ENCODE results near the gene PIEZO1.

The PIEZO1 gene

GRCh38 chr16:88742896-88743605, 42.0 kb downstream of the PIEZO1 start:
- Histone ChIP-seq H3K4me1 (ENCODE audit: control insufficient read depth, insufficient read depth, low read length) (peaks cover 5% of the 10 kb centered on the region), H3K9me3 (ENCODE audit: control insufficient read depth, low read length) (no peaks in the 10 kb centered on the region), H3K36me3 (ENCODE audit: control insufficient read depth, insufficient read depth, low read length) (no peaks in the 10 kb centered on the region), H3K9ac (ENCODE audit: low read length) (no peak overlapping the region), H3K4me3 (ENCODE audit: low read length) (no peak overlapping the region), H3K27me3 (ENCODE audit: control insufficient read depth, insufficient read depth, low read length) (no peaks in the 10 kb centered on the region)

DNA sequence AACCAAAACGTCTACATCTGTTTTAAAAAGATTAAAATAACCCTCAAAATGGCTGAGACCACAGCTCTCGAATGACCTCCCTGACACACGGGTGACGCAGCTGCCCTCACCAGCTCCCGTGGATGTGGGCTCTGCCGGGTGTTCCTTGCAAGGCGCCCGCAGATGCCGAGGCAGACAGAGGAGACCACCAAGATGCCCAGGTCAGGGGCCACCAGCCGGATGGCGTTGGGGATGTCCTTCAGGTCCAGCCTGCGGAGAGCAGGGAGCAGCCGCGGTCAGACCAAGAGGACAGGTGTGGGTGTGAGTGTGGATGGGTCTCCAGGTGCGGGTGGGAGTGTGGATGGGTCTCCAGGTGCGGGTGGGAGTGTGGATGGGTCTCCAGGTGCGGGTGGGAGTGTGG, 43.7 kb downstream of the PIEZO1 start:
- H3K9ac ChIP-seq (ENCODE audit: low read length), result no peak overlapping the region
- H3K9me3 ChIP-seq (ENCODE audit: control insufficient read depth, low read length), result no peaks in the 10 kb centered on the region
- no peaks in the 10 kb centered on the region for H3K27me3 ChIP-seq (ENCODE audit: control insufficient read depth, insufficient read depth, low read length)
- H3K36me3 ChIP-seq (ENCODE audit: control insufficient read depth, insufficient read depth, low read length), result no peaks in the 10 kb centered on the region
- peaks cover 5% of the 10 kb centered on the region for H3K4me1 ChIP-seq (ENCODE audit: control insufficient read depth, insufficient read depth, low read length)
- H3K4me3 ChIP-seq (ENCODE audit: low read length), result no peak overlapping the region

GRCh38 chr16:88740727-88741055, 44.3 kb downstream of the PIEZO1 start:
- no peaks in the 10 kb centered on the region for H3K9me3 ChIP-seq (ENCODE audit: control insufficient read depth, low read length)
- H3K4me3 ChIP-seq (ENCODE audit: low read length), result no peak overlapping the region
- no peaks in the 10 kb centered on the region for H3K27me3 ChIP-seq (ENCODE audit: control insufficient read depth, insufficient read depth, low read length)
- no peaks in the 10 kb centered on the region for H3K36me3 ChIP-seq (ENCODE audit: control insufficient read depth, insufficient read depth, low read length)
- H3K4me1 ChIP-seq (ENCODE audit: control insufficient read depth, insufficient read depth, low read length), result peaks cover 5% of the 10 kb centered on the region
- no peak overlapping the region for H3K9ac ChIP-seq (ENCODE audit: low read length)

GRCh38 chr16:88739977-88740726, 44.9 kb downstream of the PIEZO1 start:
- H3K4me1 ChIP-seq (ENCODE audit: control insufficient read depth, insufficient read depth, low read length), result peaks cover 5% of the 10 kb centered on the region
- no peaks in the 10 kb centered on the region for H3K9me3 ChIP-seq (ENCODE audit: control insufficient read depth, low read length)
- no peaks in the 10 kb centered on the region for H3K27me3 ChIP-seq (ENCODE audit: control insufficient read depth, insufficient read depth, low read length)
- no peak overlapping the region for H3K9ac ChIP-seq (ENCODE audit: low read length)
- no peaks in the 10 kb centered on the region for H3K36me3 ChIP-seq (ENCODE audit: control insufficient read depth, insufficient read depth, low read length)
- H3K4me3 ChIP-seq (ENCODE audit: low read length), result no peak overlapping the region

DNA sequence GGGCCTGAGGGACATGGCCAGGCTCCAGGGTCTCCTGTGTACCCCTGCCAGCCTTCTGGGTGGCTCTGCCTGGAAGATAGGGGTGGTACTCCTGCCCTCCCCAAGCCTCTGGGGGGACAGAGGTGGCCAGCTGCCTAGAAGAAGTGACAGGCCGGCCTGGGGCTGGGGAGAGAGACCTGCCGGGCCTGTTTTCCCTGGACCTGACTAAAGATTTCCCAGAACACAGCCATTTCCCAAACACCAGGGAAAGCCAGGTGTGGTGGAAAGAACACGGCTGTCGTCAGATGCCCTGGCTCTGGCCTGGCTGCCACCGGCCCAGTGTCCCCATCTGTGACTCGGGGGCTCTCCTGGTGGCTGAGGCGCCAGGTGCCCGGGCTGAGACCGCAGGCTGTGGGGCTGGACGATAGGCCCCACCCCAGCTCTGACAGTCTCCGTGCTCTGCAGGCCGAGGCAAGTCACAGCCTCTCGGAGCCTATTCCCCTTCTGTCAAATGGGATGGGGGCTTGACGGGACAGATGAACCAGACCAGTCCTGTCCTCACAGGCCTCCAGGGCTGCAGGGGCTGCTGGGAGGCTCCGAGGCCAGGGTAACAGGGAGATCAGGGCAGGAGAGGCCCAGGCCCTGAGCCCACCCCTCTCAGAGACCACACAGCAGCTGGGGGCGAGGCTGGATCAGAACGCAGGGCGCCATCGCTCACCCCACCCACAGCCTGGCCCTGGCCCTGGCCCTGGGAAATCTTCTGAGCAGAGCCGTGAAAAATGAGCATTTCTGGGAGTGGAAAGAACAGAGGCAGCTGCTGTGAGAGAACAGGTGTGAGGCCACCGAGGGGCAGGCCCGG, 45.7 kb downstream of the PIEZO1 start:
- no peaks in the 10 kb centered on the region for H3K27me3 ChIP-seq (ENCODE audit: control insufficient read depth, insufficient read depth, low read length)
- H3K36me3 ChIP-seq (ENCODE audit: control insufficient read depth, insufficient read depth, low read length), result no peaks in the 10 kb centered on the region
- peaks cover 5% of the 10 kb centered on the region for H3K4me1 ChIP-seq (ENCODE audit: control insufficient read depth, insufficient read depth, low read length)
- no peaks in the 10 kb centered on the region for H3K9me3 ChIP-seq (ENCODE audit: control insufficient read depth, low read length)
- H3K4me3 ChIP-seq (ENCODE audit: low read length), result no peak overlapping the region
- no peak overlapping the region for H3K9ac ChIP-seq (ENCODE audit: low read length)

GRCh38 chr16:88738151-88739084, 46.6 kb downstream of the PIEZO1 start:
- H3K36me3 ChIP-seq (ENCODE audit: control insufficient read depth, insufficient read depth, low read length), result no peaks in the 10 kb centered on the region
- H3K27me3 ChIP-seq (ENCODE audit: control insufficient read depth, insufficient read depth, low read length), result no peaks in the 10 kb centered on the region
- H3K4me1 ChIP-seq (ENCODE audit: control insufficient read depth, insufficient read depth, low read length), result no peaks in the 10 kb centered on the region
- no peak overlapping the region for H3K4me3 ChIP-seq (ENCODE audit: low read length)
- no peaks in the 10 kb centered on the region for H3K9me3 ChIP-seq (ENCODE audit: control insufficient read depth, low read length)
- no peak overlapping the region for H3K9ac ChIP-seq (ENCODE audit: low read length)

GRCh38 chr16:88737298-88738150, 47.5 kb downstream of the PIEZO1 start:
- H3K36me3 ChIP-seq (ENCODE audit: control insufficient read depth, insufficient read depth, low read length), result no peaks in the 10 kb centered on the region
- H3K9ac ChIP-seq (ENCODE audit: low read length), result no peak overlapping the region
- no peaks in the 10 kb centered on the region for H3K27me3 ChIP-seq (ENCODE audit: control insufficient read depth, insufficient read depth, low read length)
- H3K4me3 ChIP-seq (ENCODE audit: low read length), result no peak overlapping the region
- H3K4me1 ChIP-seq (ENCODE audit: control insufficient read depth, insufficient read depth, low read length), result no peaks in the 10 kb centered on the region
- H3K9me3 ChIP-seq (ENCODE audit: control insufficient read depth, low read length), result no peaks in the 10 kb centered on the region

DNA sequence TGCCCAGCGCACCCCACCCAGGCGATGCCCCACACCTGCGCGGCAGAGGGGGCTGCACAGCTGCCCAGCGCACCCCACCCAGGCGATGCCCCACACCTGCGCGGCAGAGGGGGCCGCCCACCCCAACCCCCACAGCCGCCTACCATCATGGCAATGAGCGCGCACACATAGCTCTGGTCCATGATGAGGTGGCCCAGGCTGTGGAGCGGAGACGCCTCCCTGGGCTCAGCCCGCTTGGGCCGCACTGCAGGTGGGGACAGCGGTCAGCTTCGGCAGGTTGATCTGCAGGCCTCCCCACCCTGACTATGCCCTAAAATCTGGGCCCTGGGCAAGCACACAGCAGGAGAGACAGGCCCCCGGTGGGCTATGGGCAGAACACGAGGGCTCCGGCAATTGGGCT, 48.5 kb downstream of the PIEZO1 start:
- no peaks in the 10 kb centered on the region for H3K27me3 ChIP-seq (ENCODE audit: control insufficient read depth, insufficient read depth, low read length)
- no peaks in the 10 kb centered on the region for H3K36me3 ChIP-seq (ENCODE audit: control insufficient read depth, insufficient read depth, low read length)
- H3K9ac ChIP-seq (ENCODE audit: low read length), result no peak overlapping the region
- H3K4me3 ChIP-seq (ENCODE audit: low read length), result no peak overlapping the region
- H3K4me1 ChIP-seq (ENCODE audit: control insufficient read depth, insufficient read depth, low read length), result no peaks in the 10 kb centered on the region
- no peaks in the 10 kb centered on the region for H3K9me3 ChIP-seq (ENCODE audit: control insufficient read depth, low read length)

DNA sequence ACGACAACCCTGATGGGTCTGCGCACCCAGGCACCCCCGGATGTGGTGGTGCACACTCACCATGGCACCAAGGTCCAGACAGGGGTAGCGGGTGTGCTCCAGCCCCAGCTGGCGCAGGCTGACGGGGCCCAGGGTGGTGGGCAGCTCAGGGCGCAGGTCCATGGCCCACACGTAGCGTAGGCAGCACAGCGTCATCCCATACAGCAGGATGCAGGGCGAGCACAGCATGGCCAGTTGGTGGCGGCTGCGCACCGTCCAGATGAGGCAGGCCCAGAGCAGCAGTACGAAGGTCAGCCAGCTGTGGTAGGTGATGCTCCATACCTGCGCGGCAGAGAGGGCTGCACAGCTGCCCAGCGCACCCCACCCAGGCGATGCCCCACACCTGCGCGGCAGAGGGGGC, 48.9 kb downstream of the PIEZO1 start:
- Histone ChIP-seq H3K4me3 (ENCODE audit: low read length) (no peak overlapping the region), H3K4me1 (ENCODE audit: control insufficient read depth, insufficient read depth, low read length) (no peaks in the 10 kb centered on the region), H3K27me3 (ENCODE audit: control insufficient read depth, insufficient read depth, low read length) (no peaks in the 10 kb centered on the region), H3K36me3 (ENCODE audit: control insufficient read depth, insufficient read depth, low read length) (no peaks in the 10 kb centered on the region), H3K9me3 (ENCODE audit: control insufficient read depth, low read length) (no peaks in the 10 kb centered on the region), H3K9ac (ENCODE audit: low read length) (no peak overlapping the region)

DNA sequence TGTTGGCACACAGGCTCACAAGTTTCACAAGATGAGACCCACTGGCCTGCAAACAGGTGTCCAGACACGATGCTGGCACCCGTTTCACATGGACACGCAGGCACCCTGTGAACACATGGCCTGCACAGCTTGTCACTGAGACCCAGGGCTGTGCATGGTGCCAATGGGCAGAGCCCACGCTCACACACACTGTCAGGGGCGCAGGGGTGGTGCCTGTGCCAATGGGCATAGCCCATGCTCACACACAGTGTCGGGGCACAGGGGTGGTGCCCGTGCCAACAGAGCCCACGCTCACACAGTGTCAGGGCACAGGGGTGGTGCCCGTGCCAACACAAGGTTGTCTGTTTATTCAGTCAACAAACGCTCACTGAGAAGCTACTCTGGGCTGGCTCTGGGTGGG, 49.4 kb downstream of the PIEZO1 start:
- Histone ChIP-seq H3K27me3 (ENCODE audit: control insufficient read depth, insufficient read depth, low read length) (no peaks in the 10 kb centered on the region), H3K36me3 (ENCODE audit: control insufficient read depth, insufficient read depth, low read length) (no peaks in the 10 kb centered on the region), H3K4me3 (ENCODE audit: low read length) (no peak overlapping the region), H3K4me1 (ENCODE audit: control insufficient read depth, insufficient read depth, low read length) (no peaks in the 10 kb centered on the region), H3K9me3 (ENCODE audit: control insufficient read depth, low read length) (no peaks in the 10 kb centered on the region), H3K9ac (ENCODE audit: low read length) (no peak overlapping the region)

GRCh38 chr16:88735121-88735520, 49.9 kb downstream of the PIEZO1 start:
- no peaks in the 10 kb centered on the region for H3K36me3 ChIP-seq (ENCODE audit: control insufficient read depth, insufficient read depth, low read length)

More at GRCh38 chr16:88735121-88735520, 49.9 kb downstream of the PIEZO1 start:
- H3K9me3 ChIP-seq (ENCODE audit: control insufficient read depth, low read length), result no peaks in the 10 kb centered on the region
- no peak overlapping the region for H3K9ac ChIP-seq (ENCODE audit: low read length)
- H3K4me3 ChIP-seq (ENCODE audit: low read length), result no peak overlapping the region
- no peaks in the 10 kb centered on the region for H3K27me3 ChIP-seq (ENCODE audit: control insufficient read depth, insufficient read depth, low read length)
- H3K4me1 ChIP-seq (ENCODE audit: control insufficient read depth, insufficient read depth, low read length), result no peaks in the 10 kb centered on the region

Measured in mucosa of stomach (tissue), 1 donor.